HepG2 (cell line): Measurements from ENCODE around the gene ESYT1. TPM values are rescaled to one million over a fixed set of nuclear protein-coding genes. Genes with fewer than 3 reads are reported as not detected.
A peak's percentile ranks its signal among the peaks of the same experiment; 100 is the strongest.

Experiments used
- ATAC-seq: fragments of 200-7000 bp; cut with Tn5 transposase; 3 replicates; pipeline ENCODE4 v1.9.1; 2020; ENCODE audit warnings: mild to moderate bottlenecking, moderate library complexity
- BruUV-seq: library from RNA; stranded (reverse); fragments of 400-500 nt; replicated peaks from 2 replicates; lab custom pipeline; 2021; lab: Mats Ljungman, UMichigan
- CTCF ChIA-PET: fragments of 300-600 bp; formaldehyde crosslinking; extraction: SDS; loops from one replicate; lab custom pipeline; 2021; ENCODE audit warnings: low total read pairs, inconsistent platforms, low intra/inter-chr PET ratio; lab: Yijun Ruan, JAX
- POLR2A ChIA-PET: fragments of 350-600 bp; sonication (Branson Sonifier 250); formaldehyde crosslinking; loops from one replicate; lab custom pipeline; 2020; ENCODE audit warnings: antibody characterized with exemption, inconsistent platforms; lab: Yijun Ruan, JAX
- DNase-seq: peaks from one replicate; pipeline ENCODE4 v3.0.0-alpha.2; 2015; ENCODE audit warnings: low spot score
- FAIRE-seq: peaks from 3 replicates; lab custom pipeline; 2011; peaks lifted over from hg19 to GRCh38; lab: Jason Lieb, UNC
- H2AFZ ChIP-seq: one replicate; pipeline ENCODE4 v1.6.1; 2011; ENCODE audit warnings: low read length, inconsistent platforms
- H3K27ac ChIP-seq: fragments of 300-600 bp; 3 replicates; pipeline ENCODE4 v1.8.0; 2011; ENCODE audit warnings: mixed run types, mild to moderate bottlenecking, mixed read lengths, low read length, inconsistent platforms; ENCODE audit not compliant: insufficient read depth; ENCODE audit errors: extremely low read length
- H3K27me3 ChIP-seq, 2 experiments: fragments of 200-600 bp in 1 of 2; 2 replicates in 1 of 2; 3 replicates in 1 of 2; pipeline versions ENCODE4 v1.6.0 to v1.8.0; 2011; ENCODE audit warnings: low read length in 2 of 2, mild to moderate bottlenecking in 2 of 2, moderate library complexity in 2 of 2, inconsistent platforms in 1 of 2; ENCODE audit not compliant: insufficient read depth in 2 of 2, control insufficient read depth in 1 of 2
- H3K36me3 ChIP-seq, 2 experiments: fragments of 200-600 bp in 1 of 2; replicated peaks in 1 of 2; 2 replicates in 1 of 2; 3 replicates in 1 of 2; pipeline versions ENCODE4 v1.5.1 to v1.8.0; 2011; ENCODE audit warnings: low read length in 2 of 2, inconsistent platforms in 1 of 2; ENCODE audit not compliant: insufficient read depth in 2 of 2, control insufficient read depth in 1 of 2
- H3K4me1 ChIP-seq: 2 replicates; pipeline ENCODE4 v1.5.1; 2012; ENCODE audit warnings: low read length, inconsistent platforms; ENCODE audit not compliant: insufficient read depth
- H3K4me2 ChIP-seq: 2 replicates; pipeline ENCODE4 v1.6.0; 2011; ENCODE audit warnings: low read depth, low read length, inconsistent platforms
- H3K4me3 ChIP-seq, 3 experiments: fragments of 200-600 bp in 1 of 3; sonication (generic), shearing (Covaris generic) in 1 of 3; replicated peaks in 1 of 3; 2 replicates each; pipeline ENCODE4 v1.5.1; 2011 to 2016; ENCODE audit warnings: low read length in 3 of 3, inconsistent platforms in 2 of 3, low read depth in 2 of 3, mild to moderate bottlenecking in 2 of 3, control low read depth in 1 of 3, mixed read lengths in 1 of 3; ENCODE audit not compliant: insufficient read depth in 1 of 3
- H3K79me2 ChIP-seq: one replicate; pipeline ENCODE4 v1.6.1; 2011; ENCODE audit warnings: low read length, inconsistent platforms; ENCODE audit not compliant: insufficient read depth
- H3K9ac ChIP-seq: 2 replicates; pipeline ENCODE4 v1.6.0; 2011; ENCODE audit warnings: mild to moderate bottlenecking, low read depth, low read length, inconsistent platforms; ENCODE audit not compliant: insufficient read depth
- H3K9me3 ChIP-seq: 2 replicates; pipeline ENCODE4 v1.5.1; 2012; ENCODE audit warnings: mild to moderate bottlenecking, low read length
- H4K20me1 ChIP-seq: 2 replicates; pipeline ENCODE4 v1.6.0; 2011; ENCODE audit warnings: inconsistent platforms, mild to moderate bottlenecking, low read length, moderate library complexity; ENCODE audit not compliant: insufficient read depth
- KLF11 ChIP-seq: IDR thresholded peaks from 2 replicates; pipeline ENCODE4 v1.6.1; 2016; ENCODE audit warnings: missing compliant biosample characterization
- MEF2D ChIP-seq: sonication (generic); formaldehyde crosslinking; IDR thresholded peaks from 2 replicates; pipeline ENCODE4 v1.5.1; 2020; ENCODE audit warnings: mild to moderate bottlenecking, missing genetic modification reagents
- MTA3 ChIP-seq: sonication (generic); formaldehyde crosslinking; IDR thresholded peaks from 2 replicates; pipeline ENCODE4 v1.4.0; 2020; ENCODE audit warnings: missing genetic modification reagents
- RARA ChIP-seq: IDR thresholded peaks from 2 replicates; pipeline ENCODE4 v1.6.1; 2016; ENCODE audit warnings: missing genetic modification reagents, missing compliant biosample characterization
- SALL1 ChIP-seq: sonication (generic); formaldehyde crosslinking; IDR thresholded peaks from 2 replicates; pipeline ENCODE4 v1.8.0; 2022; ENCODE audit warnings: mild to moderate bottlenecking, missing genetic modification reagents
- TEAD3 ChIP-seq: optimal IDR thresholded peaks from 2 replicates; pipeline ENCODE3; 2016; ENCODE audit warnings: borderline replicate concordance
- ZC3H13 ChIP-seq: sonication (generic); formaldehyde crosslinking; IDR thresholded peaks from 2 replicates; pipeline ENCODE4 v1.8.1; 2023; ENCODE audit warnings: mild to moderate bottlenecking, missing genetic modification reagents, moderate library complexity
- ZFP41 ChIP-seq: sonication (generic); formaldehyde crosslinking; IDR thresholded peaks from 2 replicates; pipeline ENCODE4 v1.4.0; 2020; ENCODE audit warnings: mild to moderate bottlenecking, missing genetic modification reagents, borderline replicate concordance
- ZMAT3 ChIP-seq: sonication (generic); formaldehyde crosslinking; conservative IDR thresholded peaks from 2 replicates; pipeline ENCODE4 v1.7.0; 2021; ENCODE audit warnings: missing genetic modification reagents
- ZNF414 ChIP-seq: sonication (generic); formaldehyde crosslinking; IDR thresholded peaks from 2 replicates; pipeline ENCODE4 v1.5.0; 2020; ENCODE audit warnings: missing genetic modification reagents
- ZSCAN20 ChIP-seq: sonication (generic); formaldehyde crosslinking; IDR thresholded peaks from 2 replicates; pipeline ENCODE4 v1.4.0; 2020; ENCODE audit warnings: missing genetic modification reagents, mild to moderate bottlenecking, borderline replicate concordance
- WGBS: methylation state at CpG from one replicate; pipeline ENCODE4 v1.1.6; 2017; ENCODE audit warnings: low lambda C conversion rate; 5-methylcytosine and 5-hydroxymethylcytosine counted together
- in situ Hi-C: cut with HindIII; loops from 2 replicates; pipeline ENCODE4 v1.10.0; 2017; ENCODE audit warnings: low pct_unique_long_range_greater_than_20kb; ENCODE audit not compliant: extremely low pct_ligation_motif_present
- intact Hi-C: fragments of 100-400 bp; cut with micrococcal nuclease; formaldehyde crosslinking; loops from one replicate; pipeline ENCODE4 v1.10.0; 2022; ENCODE audit not compliant: unreplicated experiment
- polyA plus RNA-seq, 8 experiments: library from polyadenylated mRNA; depleted of rRNA in 3 of 8; stranded (reverse) in 7 of 8; unstranded in 1 of 8; fragments of >200 nt; fragmentation: Illumina TruSeq in 4 of 8; extraction: Trizol in 4 of 8; gene quantifications; 2 replicates each; pipeline versions ENCODE4 v1.2.1 to v1.2.3, GENCODE V29; 2011 to 2016; ENCODE audit warnings: low read depth in 4 of 8, missing spikeins in 1 of 8, mixed read lengths in 1 of 8; ENCODE audit not compliant: insufficient read depth in 1 of 8
- total RNA-seq, 5 experiments: library from RNA; depleted of rRNA; stranded (reverse); fragments of >200 nt; fragmentation: Illumina TruSeq; extraction: Trizol; gene quantifications; 2 replicates each; pipeline ENCODE4 v1.2.3, GENCODE V29; 2016; ENCODE audit warnings: low read depth in 1 of 5

Gene ESYT1
- total and polyA plus RNA-seq, 2 of the 13 experiments (the other 11 are each of a cell fraction or from before 2014, with no cell fraction given) = 66.9 to 71.0 TPM

GRCh38 chr12:56154246-56154771, 26.2 kb downstream of the ESYT1 start:
- no TSS peak for BruUV-seq
- peak overlapping the region; percentile 82; the same call in 1 of the 2 replicates for H3K4me2 ChIP-seq
- in situ Hi-C loops = no loop called here
- peaks cover 3% of the 10 kb centered on the region; the same call in 1 of the 2 replicates for H4K20me1 ChIP-seq
- 0 out of 5 replicates have a peak, but pooled peaks cover 0 to 1% of the 10 kb centered on the region in 2 experiments for H3K36me3 ChIP-seq
- 100% methylated on average over 1 of the region's 1 CpG for WGBS
- H2AFZ ChIP-seq = no peak overlapping the region
- no peaks in the 10 kb centered on the region for H3K9me3 ChIP-seq
- DNase-seq (no peak), ATAC-seq (no peak), FAIRE-seq (no peak)
- TF ChIP-seq ZNF414 (CRISPR knock-in tag) (no peak), MEF2D (no peak), ZC3H13 (CRISPR knock-in tag) (no peak), KLF11 (no peak), RARA (CRISPR knock-in tag) (no peak), MTA3 (CRISPR knock-in tag) (no peak), ZFP41 (CRISPR knock-in tag) (no peak), TEAD3 (CRISPR knock-in tag) (no peak), SALL1 (CRISPR knock-in tag) (no peak), ZMAT3 (CRISPR knock-in tag) (no peak), ZSCAN20 (CRISPR knock-in tag) (no peak)
- POLR2A ChIA-PET = interaction anchor here (1.0 to 2.3 kb wide), 4 partner anchors 26 to 36 kb away, joined by 3 to 17 read pairs (median 4); partner anchors contain the start of genes ESYT1, SMARCC2 and ZC3H10
- H3K79me2 ChIP-seq = peaks cover 27% of the 10 kb centered on the region
- intact Hi-C loops = no loop called here
- H3K9ac ChIP-seq = no peak overlapping the region
- no peaks in the 10 kb centered on the region; a peak in 1 of 5 replicates for H3K27me3 ChIP-seq
- no peak overlapping the region for H3K27ac ChIP-seq
- peaks cover 46% of the 10 kb centered on the region for H3K4me1 ChIP-seq
- CTCF ChIA-PET = no interaction called here
- no peak overlapping the region for H3K4me3 ChIP-seq
